ENCODE data around the gene AGAP1. TPM values are rescaled to one million over a fixed set of nuclear protein-coding genes. Genes with fewer than 3 reads are reported as not detected.

Gene AGAP1
- polyA plus RNA-seq, 1 donor from 2014 or later: 17.4 TPM

DNA sequence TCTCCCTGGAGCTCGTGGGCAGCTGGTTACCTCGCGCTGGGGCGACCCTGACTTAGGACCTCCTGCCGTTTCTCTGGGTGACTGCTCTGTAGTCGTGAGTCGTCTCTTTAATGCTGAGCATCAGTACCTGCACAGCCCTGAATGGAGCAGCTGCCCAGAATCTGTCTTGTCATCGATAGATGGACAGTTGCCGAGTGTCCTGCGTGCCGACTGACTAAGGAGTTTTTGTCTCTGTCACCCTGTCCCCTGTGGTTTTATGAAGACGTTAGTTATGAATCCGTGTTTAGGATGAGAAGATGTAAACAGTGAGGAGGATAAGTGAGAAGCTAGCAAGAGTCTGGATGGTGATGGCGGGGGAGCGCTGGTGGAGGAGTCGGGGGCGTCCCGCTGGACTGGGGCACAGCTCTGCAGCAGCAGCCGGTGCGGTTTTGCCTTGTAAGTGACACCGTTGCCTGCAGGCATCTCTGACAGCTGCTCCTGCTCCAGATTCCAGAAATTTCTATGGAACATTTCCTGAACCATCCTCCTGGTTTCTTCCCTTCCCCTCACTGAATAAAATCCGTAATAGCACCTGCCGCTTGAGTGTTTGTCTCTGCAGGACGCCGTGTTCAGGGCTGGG lies 13.3 kb downstream of the AGAP1 start:
- Histone ChIP-seq H3K79me2 (replicated peaks; ENCODE audit: insufficient read depth, low read length) (peaks cover 43% of the 10 kb centered on the region), H3K36me3 (ENCODE audit: insufficient read depth, low read length) (no peaks in the 10 kb centered on the region), H3K9me2 (ENCODE audit: insufficient read depth, low read length) (no peaks in the 10 kb centered on the region), H4K20me1 (ENCODE audit: insufficient read depth) (no peaks in the 10 kb centered on the region), H2AFZ (ENCODE audit: low read depth, low read length) (no peak overlapping the region), H3K27me3 (ENCODE audit: insufficient read depth, low read depth, low read length) (no peaks in the 10 kb centered on the region), H3K4me2 (ENCODE audit: low read length) (no peak overlapping the region), H3K4me3 (ENCODE audit: low read length) (no peak overlapping the region), H3K9me3 (ENCODE audit: low read length) (no peaks in the 10 kb centered on the region), H3F3A (ENCODE audit: insufficient read depth, low read length, poor library complexity, severe bottlenecking) (no peaks in the 10 kb centered on the region), H3K27ac (ENCODE audit: low read length) (no peak overlapping the region), H3K9ac (ENCODE audit: low read length) (no peak overlapping the region)
- TF ChIP-seq RAD21 (conservative IDR thresholded peaks at IDR 0.05) (no peak), CTCF (IDR thresholded peaks at IDR 0.05; ENCODE audit: poor library complexity, severe bottlenecking) (no peak), TAF1 (IDR thresholded peaks at IDR 0.05; ENCODE audit: low read depth) (no peak), MXI1 (conservative IDR thresholded peaks at IDR 0.05; ENCODE audit: poor library complexity, severe bottlenecking) (no peak), EZH2 (IDR thresholded peaks at IDR 0.05; ENCODE audit: borderline replicate concordance, insufficient read depth, low read length, poor library complexity, severe bottlenecking) (no peak), EP300 (conservative IDR thresholded peaks at IDR 0.05; ENCODE audit: poor library complexity, severe bottlenecking) (no peak)

DNA sequence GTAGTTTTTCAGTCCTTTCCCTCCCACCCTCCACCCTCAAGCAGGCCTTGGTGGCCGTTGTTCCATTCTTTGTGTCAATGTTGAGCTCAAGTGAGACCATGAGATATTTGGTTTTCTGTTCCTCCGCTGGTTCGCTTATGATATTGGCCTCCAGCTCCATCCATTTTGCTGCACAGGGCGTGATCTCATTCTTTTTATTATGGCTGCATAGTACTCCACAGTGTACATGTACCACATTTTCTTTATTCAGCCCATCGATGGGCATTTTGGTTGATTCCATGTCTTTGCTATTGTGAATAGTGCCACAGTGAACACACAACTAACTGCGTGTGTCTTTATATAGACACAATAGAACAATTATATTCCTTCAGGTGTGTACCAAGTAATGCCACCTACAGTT lies 14.1 kb downstream of the AGAP1 start:
- Histone ChIP-seq H3K9ac (ENCODE audit: low read length) (no peak overlapping the region), H3K4me3 (ENCODE audit: low read length) (no peak overlapping the region), H3K27me3 (ENCODE audit: insufficient read depth, low read depth, low read length) (no peaks in the 10 kb centered on the region), H3K4me2 (ENCODE audit: low read length) (no peak overlapping the region), H3F3A (ENCODE audit: insufficient read depth, low read length, poor library complexity, severe bottlenecking) (no peaks in the 10 kb centered on the region), H3K79me2 (replicated peaks; ENCODE audit: insufficient read depth, low read length) (peaks cover 36% of the 10 kb centered on the region), H4K20me1 (ENCODE audit: insufficient read depth) (no peaks in the 10 kb centered on the region), H3K9me2 (ENCODE audit: insufficient read depth, low read length) (no peaks in the 10 kb centered on the region), H2AFZ (ENCODE audit: low read depth, low read length) (no peak overlapping the region), H3K9me3 (ENCODE audit: low read length) (no peaks in the 10 kb centered on the region), H3K36me3 (ENCODE audit: insufficient read depth, low read length) (no peaks in the 10 kb centered on the region), H3K27ac (ENCODE audit: low read length) (no peak overlapping the region)
- TF ChIP-seq EZH2 (IDR thresholded peaks at IDR 0.05; ENCODE audit: borderline replicate concordance, insufficient read depth, low read length, poor library complexity, severe bottlenecking): no peak
- no peak for TF ChIP-seq RAD21 (conservative IDR thresholded peaks at IDR 0.05)
- TF ChIP-seq POLR2AphosphoS5 (IDR thresholded peaks at IDR 0.05): no peak
- no peak for TF ChIP-seq MXI1 (conservative IDR thresholded peaks at IDR 0.05; ENCODE audit: poor library complexity, severe bottlenecking)

DNA sequence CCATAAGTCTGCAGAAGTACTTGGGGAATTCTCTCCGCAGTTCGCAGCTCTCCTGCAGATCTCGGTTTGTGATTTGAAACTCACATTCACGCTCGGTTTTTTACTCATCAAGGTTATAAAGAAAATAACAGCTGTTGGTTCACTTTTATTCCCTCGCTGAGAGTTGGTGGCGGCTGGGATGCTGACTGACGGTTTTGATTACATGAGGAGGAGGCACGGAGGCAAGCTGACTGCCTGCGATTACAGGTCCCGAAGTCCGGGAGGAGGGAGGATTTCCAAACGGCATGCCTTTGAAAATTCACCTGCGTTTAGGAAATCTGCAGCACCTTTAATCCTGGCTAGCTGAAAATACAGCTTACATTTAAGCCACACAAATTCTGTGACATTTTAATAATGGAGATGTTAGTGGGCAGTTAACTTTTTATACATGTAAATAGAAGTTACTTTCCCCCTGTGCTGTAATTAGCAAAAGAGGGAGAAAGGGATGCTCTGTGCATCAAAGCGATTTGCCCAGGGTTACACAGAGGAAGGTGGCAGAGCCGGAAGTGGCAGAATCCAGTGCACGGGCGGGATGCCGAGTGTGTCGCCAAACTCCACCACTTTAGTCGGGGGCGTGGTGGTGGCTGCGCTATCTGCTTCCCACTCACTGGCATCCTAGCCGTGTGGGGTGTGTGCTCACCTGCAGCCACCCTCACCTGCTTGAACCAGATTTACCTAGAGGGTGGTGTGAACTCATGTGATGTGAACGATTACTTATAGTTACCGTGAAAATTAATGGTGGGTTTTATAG lies 14.7 kb downstream of the AGAP1 start:
- H3K9me3 ChIP-seq (ENCODE audit: low read length): no peaks in the 10 kb centered on the region
- no peaks in the 10 kb centered on the region for H3K9me2 ChIP-seq (ENCODE audit: insufficient read depth, low read length)
- no peaks in the 10 kb centered on the region for H3K36me3 ChIP-seq (ENCODE audit: insufficient read depth, low read length)
- no peak overlapping the region for H3K4me3 ChIP-seq (ENCODE audit: low read length)
- no peak overlapping the region for H3K27ac ChIP-seq (ENCODE audit: low read length)
- no peaks in the 10 kb centered on the region for H4K20me1 ChIP-seq (ENCODE audit: insufficient read depth)
- peaks cover 36% of the 10 kb centered on the region for H3K79me2 ChIP-seq (replicated peaks; ENCODE audit: insufficient read depth, low read length)
- H3K4me2 ChIP-seq (ENCODE audit: low read length): no peak overlapping the region
- no peaks in the 10 kb centered on the region for H3F3A ChIP-seq (ENCODE audit: insufficient read depth, low read length, poor library complexity, severe bottlenecking)
- H3K27me3 ChIP-seq (ENCODE audit: insufficient read depth, low read depth, low read length): no peaks in the 10 kb centered on the region
- H2AFZ ChIP-seq (ENCODE audit: low read depth, low read length): no peak overlapping the region
- no peak for TF ChIP-seq CTCF (IDR thresholded peaks at IDR 0.05; ENCODE audit: poor library complexity, severe bottlenecking)
- no peak for TF ChIP-seq SMC3 (conservative IDR thresholded peaks at IDR 0.05; ENCODE audit: poor library complexity)
- no peak for TF ChIP-seq REST (IDR thresholded peaks at IDR 0.05; ENCODE audit: borderline replicate concordance)
- no peak overlapping the region for H3K9ac ChIP-seq (ENCODE audit: low read length)

Data from neural cell (in vitro differentiated cells).